Measurements from ENCODE around the gene KCNIP2.

Gene KCNIP2

GRCh38 chr10:101843032-101844021, at the start of gene KCNIP2:
Gene KCNIP2 (minus strand): TSS chr10:101843800. CDS start chr10:101843568, 232 bp downstream.
- peak; percentile 57 to 66 for DNase-seq

GRCh38 chr10:101892782-101893391, 49.3 kb upstream of the KCNIP2 start:
- no peak for DNase-seq

DNA sequence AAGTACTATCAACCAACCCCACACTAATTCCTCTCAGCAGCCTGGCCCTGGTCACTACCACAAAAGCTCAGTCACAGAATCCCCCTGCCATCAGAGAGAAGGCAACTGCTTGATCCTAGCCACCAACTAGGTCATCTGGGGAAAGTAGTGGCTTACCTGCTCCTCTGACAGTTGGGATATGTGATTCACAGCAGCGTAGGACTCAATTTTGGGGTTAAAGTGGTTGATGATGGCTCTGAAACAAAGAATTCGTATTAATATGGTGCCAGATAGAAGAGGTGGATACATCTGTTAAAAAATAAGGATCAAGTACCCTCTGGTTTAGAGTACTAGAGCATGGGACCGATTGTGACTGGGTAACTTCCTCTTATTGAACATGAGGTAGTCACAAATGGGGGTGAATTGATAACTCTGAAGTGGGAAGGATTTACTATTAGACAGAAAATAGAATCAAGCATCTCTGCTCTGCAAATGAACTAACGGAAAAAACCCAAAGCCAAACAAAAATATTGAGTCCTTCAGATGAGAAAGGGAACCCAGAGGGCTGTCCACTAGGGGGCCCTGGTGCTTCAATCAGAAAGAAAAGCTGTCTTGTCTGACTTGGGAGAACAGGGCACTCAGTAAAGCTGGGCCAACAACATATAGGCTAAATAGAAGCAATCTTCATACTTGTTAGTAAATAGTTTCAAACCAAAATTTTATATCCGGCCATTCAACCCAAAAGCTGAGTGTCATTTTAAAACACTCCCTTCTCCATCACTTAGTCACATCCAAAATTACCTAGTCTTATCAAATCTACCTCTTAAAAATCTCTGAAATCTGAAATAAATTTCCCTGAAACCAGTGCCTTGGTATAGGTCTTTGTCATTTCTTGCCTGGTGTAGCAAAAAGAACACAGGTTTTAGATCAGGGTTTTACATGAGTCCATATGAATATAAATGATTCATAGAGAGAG, 45.9 kb upstream of the KCNIP2 start:
- peak; percentile 79 to 80 for DNase-seq

DNA sequence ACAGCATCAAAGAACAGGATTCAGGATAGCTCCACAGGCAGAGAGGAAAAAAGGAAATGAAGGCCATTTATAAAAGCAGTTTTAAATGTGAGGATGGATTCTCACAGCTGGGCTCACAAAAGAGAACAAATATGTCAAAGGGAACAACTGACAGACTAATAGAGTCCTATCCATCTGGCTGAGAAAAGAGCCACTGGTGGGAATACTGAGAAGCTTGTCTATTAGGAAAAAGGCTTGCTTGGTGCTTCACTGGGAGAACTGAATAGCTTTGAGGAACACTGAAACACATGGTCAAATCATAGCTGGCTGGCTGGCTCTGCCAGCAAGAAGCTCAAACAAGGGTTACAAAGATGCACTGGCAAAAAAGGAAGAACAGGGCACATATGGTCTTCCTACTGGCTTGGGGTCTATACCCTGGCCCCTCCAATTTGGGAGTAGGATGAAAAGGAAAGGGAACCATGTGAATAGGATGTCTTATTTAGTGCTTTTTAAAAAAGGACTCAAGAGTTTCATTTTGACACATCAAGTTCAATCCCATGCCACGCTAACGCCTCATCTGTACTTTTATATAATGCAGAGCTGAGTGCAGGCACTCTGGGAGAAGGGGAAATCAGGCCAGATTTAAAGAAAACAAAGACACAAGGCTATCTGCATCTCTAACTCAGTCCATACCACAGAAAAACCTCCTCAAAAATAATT, 44.8 kb upstream of the KCNIP2 start:
- no peak for DNase-seq

DNA sequence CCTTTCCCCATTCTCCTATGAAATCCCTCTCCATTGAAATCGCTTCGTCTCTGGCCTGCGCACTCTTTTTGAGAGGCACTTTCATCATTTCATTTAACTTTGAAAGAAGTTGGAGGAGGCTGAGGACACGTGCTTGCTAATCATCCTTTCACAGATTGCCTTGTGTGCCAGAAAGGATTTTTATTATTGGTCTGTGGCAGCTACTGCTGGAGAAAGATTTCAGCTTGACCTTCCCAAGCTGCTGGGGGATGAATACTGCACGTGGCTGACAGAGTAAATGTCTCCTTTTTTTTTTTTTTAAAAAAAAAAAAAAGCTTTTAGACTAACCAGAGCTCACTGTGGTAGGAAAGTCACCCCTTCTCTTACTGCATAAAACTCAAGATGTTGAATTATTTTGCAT, 44.2 kb upstream of the KCNIP2 start:
- no peak for DNase-seq

- DNase-seq = no peak
These were observed 43.1 kb upstream of the KCNIP2 start for GRCh38 chr10:101886521-101887312.

GRCh38 chr10:101881036-101881774, 37.6 kb upstream of the KCNIP2 start:
- DNase-seq = no peak

GRCh38 chr10:101880232-101880573, 36.6 kb upstream of the KCNIP2 start:
- no peak for DNase-seq

DNA sequence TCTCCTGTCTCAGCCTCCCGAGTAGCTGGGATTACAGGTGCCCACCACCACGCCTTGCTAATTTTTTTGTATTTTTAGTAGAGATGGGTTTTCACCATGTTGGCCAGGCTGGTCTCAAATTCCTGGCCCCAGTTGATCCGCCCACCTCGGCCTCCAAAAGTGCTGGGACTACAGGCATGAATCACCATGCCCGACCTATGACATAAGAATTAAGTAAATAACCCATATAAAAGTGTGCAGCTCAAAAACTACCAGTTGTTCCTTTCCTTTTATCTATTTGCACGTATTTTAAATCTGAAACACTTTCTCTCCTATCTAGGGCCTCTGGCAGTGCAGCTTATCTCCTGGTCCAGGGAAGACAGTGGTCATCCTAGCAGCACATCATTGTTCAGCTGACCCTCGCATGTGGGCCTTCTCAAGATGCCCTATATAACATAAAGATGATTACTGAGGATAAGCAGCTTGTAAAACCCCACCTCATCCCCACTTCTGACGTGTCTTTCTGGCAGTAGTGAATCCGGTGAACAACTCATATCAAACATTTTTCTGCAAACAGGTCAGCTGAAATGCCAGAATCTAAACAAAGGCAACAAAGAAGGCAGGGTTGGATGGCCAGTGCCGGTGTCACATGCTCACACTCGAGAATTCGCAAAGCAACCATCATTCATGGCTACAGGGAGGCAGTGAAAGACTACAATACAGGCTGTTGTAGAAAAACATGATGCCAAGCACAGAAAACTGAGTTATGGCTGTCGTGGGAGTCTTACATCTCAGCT, 36.0 kb upstream of the KCNIP2 start:
- DNase-seq = no peak

DNA sequence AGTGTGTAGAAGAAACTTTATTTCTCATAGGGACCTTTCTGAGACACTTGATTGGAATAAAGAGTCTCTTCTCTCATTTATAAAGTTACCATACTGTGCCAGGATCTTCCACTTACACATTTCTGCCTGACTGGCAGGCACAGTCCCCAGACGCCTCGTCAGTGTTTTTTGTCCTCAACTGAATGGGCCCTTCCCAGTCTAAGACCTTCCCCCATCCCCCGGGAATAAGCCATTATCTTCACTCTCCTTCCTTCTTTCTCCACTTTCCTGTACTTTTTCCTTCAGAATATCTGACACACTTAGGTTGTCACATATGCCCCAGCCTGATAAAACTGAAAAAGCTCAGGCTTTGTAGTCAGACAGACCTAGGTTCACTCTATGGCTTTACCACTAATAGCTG, 35.3 kb upstream of the KCNIP2 start:
- DNase-seq = no peak

GRCh38 chr10:101875068-101875688, 31.6 kb upstream of the KCNIP2 start:
- no peak for DNase-seq

- no peak for DNase-seq
These were observed 30.7 kb upstream of the KCNIP2 start for GRCh38 chr10:101874252-101874651.

- DNase-seq = no peak
These were observed 24.3 kb upstream of the KCNIP2 start for GRCh38 chr10:101867931-101868330.

- DNase-seq = no peak
These were observed 15.9 kb upstream of the KCNIP2 start for GRCh38 chr10:101859530-101859929.

DNA sequence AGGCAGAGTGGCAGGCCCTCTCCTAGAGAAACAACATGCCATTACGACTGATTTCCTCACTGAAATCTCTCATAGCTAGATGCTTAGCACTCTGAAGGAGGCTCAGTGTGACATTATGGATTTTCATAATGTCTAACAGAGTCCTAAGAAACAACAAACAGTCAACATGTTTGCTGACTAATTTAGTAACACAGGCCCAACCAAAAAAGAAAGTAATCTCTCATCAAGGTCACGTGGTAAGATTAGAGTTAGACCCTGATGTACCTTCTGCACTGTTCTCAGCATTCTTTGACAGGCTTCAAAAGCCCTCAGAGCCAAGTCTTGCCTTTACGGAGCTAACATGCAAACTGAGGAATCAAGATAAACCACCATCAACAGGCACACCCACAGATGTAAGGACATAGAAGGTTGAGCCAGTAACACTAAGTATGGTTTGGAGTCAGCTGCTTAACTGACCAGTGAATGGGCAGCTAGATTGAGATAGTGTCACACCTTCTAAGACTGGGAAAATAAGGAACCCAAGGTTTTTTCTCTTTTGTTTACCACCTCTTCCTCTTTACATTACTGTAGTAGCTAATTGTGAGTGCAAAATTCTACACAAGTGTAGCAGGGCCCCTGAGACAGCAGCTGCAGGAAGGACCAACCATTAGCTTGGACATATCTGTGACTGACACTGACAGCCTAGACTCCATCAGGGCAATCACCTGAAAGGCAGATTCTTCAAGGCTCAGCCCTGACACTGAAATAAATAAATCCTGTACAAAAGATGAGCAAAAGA, 15.3 kb upstream of the KCNIP2 start:
- DNase-seq = no peak

DNA sequence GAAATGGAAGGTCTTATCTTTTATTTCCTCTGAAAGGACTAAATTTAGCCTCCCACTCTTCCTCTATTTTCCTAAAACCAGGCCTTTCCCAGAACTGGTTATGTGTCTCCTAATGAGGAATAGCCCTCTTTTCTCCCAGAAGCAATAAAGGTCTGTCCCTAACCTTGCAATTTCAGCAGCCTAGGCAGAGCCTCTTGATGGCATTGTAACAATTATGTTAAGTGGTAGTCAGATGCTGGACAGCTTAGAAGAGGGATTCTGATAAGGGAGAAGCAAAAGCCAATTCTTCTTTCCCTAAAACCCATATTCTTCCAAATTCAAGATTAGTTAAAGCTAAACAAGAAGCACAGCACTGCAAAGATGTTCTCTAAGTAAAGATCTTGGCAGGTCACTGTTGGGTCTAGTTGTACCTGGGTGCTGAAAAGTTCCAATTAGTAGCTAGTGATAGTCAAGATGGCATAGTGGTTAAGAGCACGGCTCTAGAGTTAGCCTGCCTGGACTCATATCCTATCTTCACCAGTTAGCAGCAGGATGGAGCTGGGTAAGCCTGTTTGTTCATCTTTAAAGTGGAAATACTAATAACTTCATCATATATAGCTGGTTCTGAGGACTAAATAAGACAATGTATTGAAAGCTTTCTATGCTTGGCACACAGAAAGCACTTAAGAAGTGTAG, 14.3 kb upstream of the KCNIP2 start:
- no peak for DNase-seq

- DNase-seq = no peak
These were observed 13.0 kb upstream of the KCNIP2 start for GRCh38 chr10:101856626-101857025.

Measured in stimulated activated CD4-positive, alpha-beta T cell treated with anti-CD3 and anti-CD28 coated beads, Interleukin-2, amount 100 ng/mL, for 24 hours (primary cell).